Non-pigmented ciliary epithelial cell (primary cell): ENCODE measurements around the gene GOLGB1.
"Not testable (repeated sequence)": the region's sequence is repeated elsewhere in the genome, so short reads cannot be mapped to it uniquely, and the experiment has no call there.

Experiments
- DNase-seq: peaks from one replicate; pipeline ENCODE4 v3.0.0-alpha.2; 2010; ENCODE audit warnings: low read depth

The GOLGB1 gene, protein sequence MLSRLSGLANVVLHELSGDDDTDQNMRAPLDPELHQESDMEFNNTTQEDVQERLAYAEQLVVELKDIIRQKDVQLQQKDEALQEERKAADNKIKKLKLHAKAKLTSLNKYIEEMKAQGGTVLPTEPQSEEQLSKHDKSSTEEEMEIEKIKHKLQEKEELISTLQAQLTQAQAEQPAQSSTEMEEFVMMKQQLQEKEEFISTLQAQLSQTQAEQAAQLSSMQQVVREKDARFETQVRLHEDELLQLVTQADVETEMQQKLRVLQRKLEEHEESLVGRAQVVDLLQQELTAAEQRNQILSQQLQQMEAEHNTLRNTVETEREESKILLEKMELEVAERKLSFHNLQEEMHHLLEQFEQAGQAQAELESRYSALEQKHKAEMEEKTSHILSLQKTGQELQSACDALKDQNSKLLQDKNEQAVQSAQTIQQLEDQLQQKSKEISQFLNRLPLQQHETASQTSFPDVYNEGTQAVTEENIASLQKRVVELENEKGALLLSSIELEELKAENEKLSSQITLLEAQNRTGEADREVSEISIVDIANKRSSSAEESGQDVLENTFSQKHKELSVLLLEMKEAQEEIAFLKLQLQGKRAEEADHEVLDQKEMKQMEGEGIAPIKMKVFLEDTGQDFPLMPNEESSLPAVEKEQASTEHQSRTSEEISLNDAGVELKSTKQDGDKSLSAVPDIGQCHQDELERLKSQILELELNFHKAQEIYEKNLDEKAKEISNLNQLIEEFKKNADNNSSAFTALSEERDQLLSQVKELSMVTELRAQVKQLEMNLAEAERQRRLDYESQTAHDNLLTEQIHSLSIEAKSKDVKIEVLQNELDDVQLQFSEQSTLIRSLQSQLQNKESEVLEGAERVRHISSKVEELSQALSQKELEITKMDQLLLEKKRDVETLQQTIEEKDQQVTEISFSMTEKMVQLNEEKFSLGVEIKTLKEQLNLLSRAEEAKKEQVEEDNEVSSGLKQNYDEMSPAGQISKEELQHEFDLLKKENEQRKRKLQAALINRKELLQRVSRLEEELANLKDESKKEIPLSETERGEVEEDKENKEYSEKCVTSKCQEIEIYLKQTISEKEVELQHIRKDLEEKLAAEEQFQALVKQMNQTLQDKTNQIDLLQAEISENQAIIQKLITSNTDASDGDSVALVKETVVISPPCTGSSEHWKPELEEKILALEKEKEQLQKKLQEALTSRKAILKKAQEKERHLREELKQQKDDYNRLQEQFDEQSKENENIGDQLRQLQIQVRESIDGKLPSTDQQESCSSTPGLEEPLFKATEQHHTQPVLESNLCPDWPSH (N-terminal part only)

GRCh38 chr3:121749276-121750086 lies at the start of gene GOLGB1:
Gene GOLGB1, minus strand, starts transcription at chr3:121749741. Its CDS starts 18,770 bp downstream, at chr3:121730971.
- peak; percentile 100 for DNase-seq

GRCh38 chr3:121796970-121797369 lies 47.4 kb upstream of the GOLGB1 start:
- no peak for DNase-seq

- DNase-seq = no peak
Measured at GRCh38 chr3:121794264-121794983, 44.9 kb upstream of the GOLGB1 start.

GRCh38 chr3:121793078-121793477 lies 43.5 kb upstream of the GOLGB1 start:
- no peak for DNase-seq

- DNase-seq = no peak
Measured at GRCh38 chr3:121786485-121786884, 36.9 kb upstream of the GOLGB1 start.

DNA sequence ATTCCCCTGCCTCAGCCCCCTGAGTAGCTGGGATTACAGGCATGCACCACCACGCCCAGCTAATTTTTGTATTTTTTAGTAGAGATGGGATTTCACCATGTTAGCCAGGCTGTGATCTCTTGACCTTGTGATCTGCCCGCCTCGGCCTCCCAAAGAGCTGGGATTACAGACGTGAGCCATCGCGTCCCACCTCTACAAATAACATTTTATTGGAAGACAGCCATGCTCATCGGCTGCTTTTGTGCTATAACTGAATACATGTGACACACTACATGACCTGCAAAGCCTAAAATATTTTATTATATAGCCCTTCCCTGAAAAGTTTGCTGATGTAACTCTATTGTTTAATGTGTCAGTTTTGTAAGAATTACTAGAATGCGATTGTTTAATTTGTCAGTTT lies 33.2 kb upstream of the GOLGB1 start:
- DNase-seq = not testable (repeated sequence)

GRCh38 chr3:121781611-121782010 lies 32.1 kb upstream of the GOLGB1 start:
- no peak for DNase-seq

GRCh38 chr3:121775095-121775494 lies 25.6 kb upstream of the GOLGB1 start:
- DNase-seq = not testable (repeated sequence)

- no peak for DNase-seq
Measured at GRCh38 chr3:121769246-121769645, 19.7 kb upstream of the GOLGB1 start.

GRCh38 chr3:121768452-121768851 lies 18.9 kb upstream of the GOLGB1 start:
- no peak for DNase-seq

DNA sequence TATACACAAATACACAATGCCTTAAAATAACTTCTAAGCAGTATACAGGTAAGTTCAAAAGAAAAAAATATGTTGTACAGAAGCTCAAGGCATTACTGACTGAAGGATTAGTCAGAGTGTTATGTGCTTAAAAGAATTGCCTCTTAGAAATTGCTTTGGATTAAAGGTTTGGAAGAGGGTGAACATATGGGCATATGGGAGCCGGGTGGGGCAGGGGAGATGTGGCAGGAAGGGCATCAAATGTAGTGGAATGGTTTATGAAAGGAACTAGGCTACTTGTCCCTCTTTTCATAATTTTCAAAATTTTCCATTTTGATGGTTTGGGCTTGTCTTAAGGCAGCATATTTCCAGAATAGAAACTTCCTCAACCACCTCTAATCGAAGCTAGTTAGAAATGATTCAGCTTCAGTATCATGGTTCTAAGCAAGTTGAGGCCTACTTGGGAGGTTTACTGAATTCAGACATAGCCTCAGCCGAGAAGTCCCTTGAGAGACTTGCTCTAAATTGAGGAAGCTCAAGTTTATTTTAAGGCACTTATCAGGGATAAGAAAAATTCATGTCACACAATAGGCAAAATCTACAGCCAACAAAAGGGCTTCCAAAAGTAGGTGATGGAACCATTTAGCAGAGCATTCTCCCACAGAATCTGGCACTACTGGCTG lies 10.1 kb upstream of the GOLGB1 start:
- no peak for DNase-seq

GRCh38 chr3:121758727-121759450 lies 9.3 kb upstream of the GOLGB1 start:
- DNase-seq = no peak

GRCh38 chr3:121757812-121758545 lies 8.4 kb upstream of the GOLGB1 start:
- DNase-seq = no peak

- no peak for DNase-seq
Measured at GRCh38 chr3:121757087-121757811, 7.7 kb upstream of the GOLGB1 start.

- DNase-seq = no peak
Measured at GRCh38 chr3:121752772-121753171, 3.2 kb upstream of the GOLGB1 start.

DNA sequence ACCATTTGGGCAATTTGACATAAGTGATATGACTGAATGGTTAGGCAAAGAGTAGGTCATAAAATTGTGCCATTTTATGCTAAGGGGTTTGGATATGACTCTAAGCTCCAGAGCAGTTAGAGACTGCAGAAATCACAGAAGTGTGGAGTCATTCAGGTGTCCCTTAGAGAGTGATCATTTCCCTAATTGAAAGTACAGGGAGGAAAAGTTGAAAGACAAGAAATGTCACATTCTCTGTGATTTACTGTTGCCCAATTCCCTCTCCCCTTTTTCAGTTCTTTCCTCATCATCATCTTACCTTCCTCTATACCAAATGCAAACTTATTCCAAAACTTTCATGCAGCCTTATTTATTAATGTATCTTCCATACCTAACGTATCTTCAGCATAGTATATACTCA lies 2.7 kb upstream of the GOLGB1 start:
- no peak for DNase-seq

DNA sequence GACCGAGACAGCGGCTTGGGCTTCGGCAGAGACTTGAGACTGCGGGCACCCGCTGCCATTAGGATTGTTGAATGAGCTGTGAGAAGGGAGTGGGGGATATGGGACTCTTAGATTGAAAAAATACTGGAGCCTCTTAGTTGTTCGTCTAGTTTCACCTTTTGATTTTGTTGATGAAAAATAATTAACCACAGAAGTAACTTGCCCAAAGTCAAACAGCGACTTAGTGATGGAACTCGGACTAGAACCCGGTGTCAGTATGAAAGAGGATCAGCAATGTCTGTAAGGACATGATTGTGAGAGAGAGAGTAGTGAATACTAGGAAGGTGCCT lies 510 bp upstream of the GOLGB1 start:
- no peak for DNase-seq

GRCh38 chr3:121748680-121749275 lies 763 bp downstream of the GOLGB1 start:
- DNase-seq = no peak
